Myocyte (in vitro differentiated cells): ENCODE measurements around the gene CNGA2. TPM values are rescaled to one million over a fixed set of nuclear protein-coding genes. Genes with fewer than 3 reads are reported as not detected.

ENCODE experiments used
- DNase-seq: peaks from one replicate; pipeline ENCODE4 v3.0.0-alpha.2; 2012; ENCODE audit warnings: low read depth
- total RNA-seq: library from RNA; depleted of rRNA; stranded (reverse); fragments of >200 nt; gene quantifications from 2 replicates; pipeline ENCODE4 v1.2.3, GENCODE V29; 2014

The CNGA2 gene
- total RNA-seq, 1 donor from 2014 or later = not detected

- no peak for DNase-seq
Measured at GRCh38 chrX:151750511-151750910, 16.0 kb downstream of the CNGA2 start.

- DNase-seq = no peak
Measured at GRCh38 chrX:151752847-151753246, 18.3 kb downstream of the CNGA2 start.

GRCh38 chrX:151753313-151754046 is 18.9 kb downstream of the CNGA2 start:
- peak; percentile 9 for DNase-seq

GRCh38 chrX:151754047-151754429 is 19.5 kb downstream of the CNGA2 start:
- DNase-seq = no peak

- no peak for DNase-seq
Measured at GRCh38 chrX:151754641-151755215, 20.2 kb downstream of the CNGA2 start.

- DNase-seq = no peak
Measured at GRCh38 chrX:151759041-151759708, 24.6 kb downstream of the CNGA2 start.

GRCh38 chrX:151762802-151763201 is 28.3 kb downstream of the CNGA2 start:
- DNase-seq = no peak

GRCh38 chrX:151763711-151764110 is 29.2 kb downstream of the CNGA2 start:
- no peak for DNase-seq

- DNase-seq = no peak
Measured at GRCh38 chrX:151765026-151765425, 30.5 kb downstream of the CNGA2 start.

GRCh38 chrX:151771726-151772125 is 37.2 kb downstream of the CNGA2 start:
- no peak for DNase-seq

- DNase-seq = no peak
Measured at GRCh38 chrX:151773434-151773833, 38.9 kb downstream of the CNGA2 start.

- DNase-seq = no peak
Measured at GRCh38 chrX:151774421-151774820, 39.9 kb downstream of the CNGA2 start.

- peak; percentile 9 for DNase-seq
Measured at GRCh38 chrX:151776181-151776731, 41.7 kb downstream of the CNGA2 start.

- no peak for DNase-seq
Measured at GRCh38 chrX:151776936-151777335, 42.4 kb downstream of the CNGA2 start.

- no peak for DNase-seq
Measured at GRCh38 chrX:151779258-151779657, 44.7 kb downstream of the CNGA2 start.

- no peak for DNase-seq
Measured at GRCh38 chrX:151780621-151781020, 46.1 kb downstream of the CNGA2 start.

- DNase-seq = peak; percentile 45
Measured at GRCh38 chrX:151789179-151789800, 54.7 kb downstream of the CNGA2 start.

- DNase-seq = no peak
Measured at GRCh38 chrX:151790481-151791160, 56.1 kb downstream of the CNGA2 start.

GRCh38 chrX:151791961-151792360 is 57.4 kb downstream of the CNGA2 start:
- no peak for DNase-seq

- no peak for DNase-seq
Measured at GRCh38 chrX:151792505-151792904, 58.0 kb downstream of the CNGA2 start.

GRCh38 chrX:151793886-151794285 is 59.3 kb downstream of the CNGA2 start:
- DNase-seq = no peak
